ENCODE data around the gene HDAC11. TPM values are rescaled to one million over a fixed set of nuclear protein-coding genes. Genes with fewer than 3 reads are reported as not detected.
"Not testable (repeated sequence)": the region's sequence is repeated elsewhere in the genome, so short reads cannot be mapped to it uniquely, and the experiment has no call there.

Gene HDAC11
- polyA plus RNA-seq, 1 experiment = 7.1 TPM

GRCh38 chr3:13496879-13497278, 16.8 kb downstream of the HDAC11 start:
- CTCF ChIA-PET = interaction anchor here (0.6 to 11.4 kb wide), 27 partner anchors 8 to 1577 kb away, joined by 3 to 695 read pairs (median 4); partner anchors contain the start of gene HDAC11
- POLR2A ChIA-PET = interaction anchor here (0.7 to 1.7 kb wide), 3 partner anchors 17 to 551 kb away, joined by 3 to 9 read pairs (median 5); partner anchors contain the start of gene HDAC11

GRCh38 chr3:13497386-13497785, 17.3 kb downstream of the HDAC11 start:
- TF ChIP-seq, protein P1, sequence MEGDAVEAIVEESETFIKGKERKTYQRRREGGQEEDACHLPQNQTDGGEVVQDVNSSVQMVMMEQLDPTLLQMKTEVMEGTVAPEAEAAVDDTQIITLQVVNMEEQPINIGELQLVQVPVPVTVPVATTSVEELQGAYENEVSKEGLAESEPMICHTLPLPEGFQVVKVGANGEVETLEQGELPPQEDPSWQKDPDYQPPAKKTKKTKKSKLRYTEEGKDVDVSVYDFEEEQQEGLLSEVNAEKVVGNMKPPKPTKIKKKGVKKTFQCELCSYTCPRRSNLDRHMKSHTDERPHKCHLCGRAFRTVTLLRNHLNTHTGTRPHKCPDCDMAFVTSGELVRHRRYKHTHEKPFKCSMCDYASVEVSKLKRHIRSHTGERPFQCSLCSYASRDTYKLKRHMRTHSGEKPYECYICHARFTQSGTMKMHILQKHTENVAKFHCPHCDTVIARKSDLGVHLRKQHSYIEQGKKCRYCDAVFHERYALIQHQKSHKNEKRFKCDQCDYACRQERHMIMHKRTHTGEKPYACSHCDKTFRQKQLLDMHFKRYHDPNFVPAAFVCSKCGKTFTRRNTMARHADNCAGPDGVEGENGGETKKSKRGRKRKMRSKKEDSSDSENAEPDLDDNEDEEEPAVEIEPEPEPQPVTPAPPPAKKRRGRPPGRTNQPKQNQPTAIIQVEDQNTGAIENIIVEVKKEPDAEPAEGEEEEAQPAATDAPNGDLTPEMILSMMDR (IDR thresholded peaks at IDR 0.05; ENCODE audit: low read depth, low read length) = no peak
- Histone ChIP-seq H3K4me3 (ENCODE audit: low read depth, low read length) (no peak overlapping the region), H3K9me3 (ENCODE audit: control insufficient read depth, insufficient read depth, low read length) (no peaks in the 10 kb centered on the region), H3K27ac (ENCODE audit: low read depth, low read length) (no peak overlapping the region), H3K27me3 (ENCODE audit: control insufficient read depth, insufficient read depth, low read length) (no peaks in the 10 kb centered on the region)
- CTCF ChIA-PET = interaction anchor here (0.6 to 11.4 kb wide), 8 partner anchors 11 to 169 kb away, joined by 3 to 695 read pairs (median 6); no protein-coding TSS in a partner anchor
- POLR2A ChIA-PET = interaction anchor here (0.7 kb wide), 2 partner anchors 552 to 603 kb away, joined by 3 to 5 read pairs; no protein-coding TSS in a partner anchor
- DNase-seq (ENCODE audit: low read depth, low spot score) = no peak

More at GRCh38 chr3:13496879-13497278, 16.8 kb downstream of the HDAC11 start:
- DNase-seq (ENCODE audit: low read depth, low spot score) = no peak
- TF ChIP-seq, protein P1 (IDR thresholded peaks at IDR 0.05; ENCODE audit: low read depth, low read length) = no peak
- H3K9me3 ChIP-seq (ENCODE audit: control insufficient read depth, insufficient read depth, low read length) = no peaks in the 10 kb centered on the region
- H3K27me3 ChIP-seq (ENCODE audit: control insufficient read depth, insufficient read depth, low read length) = no peaks in the 10 kb centered on the region
- H3K27ac ChIP-seq (ENCODE audit: low read depth, low read length) = no peak overlapping the region
- H3K4me3 ChIP-seq (ENCODE audit: low read depth, low read length) = no peak overlapping the region

DNA sequence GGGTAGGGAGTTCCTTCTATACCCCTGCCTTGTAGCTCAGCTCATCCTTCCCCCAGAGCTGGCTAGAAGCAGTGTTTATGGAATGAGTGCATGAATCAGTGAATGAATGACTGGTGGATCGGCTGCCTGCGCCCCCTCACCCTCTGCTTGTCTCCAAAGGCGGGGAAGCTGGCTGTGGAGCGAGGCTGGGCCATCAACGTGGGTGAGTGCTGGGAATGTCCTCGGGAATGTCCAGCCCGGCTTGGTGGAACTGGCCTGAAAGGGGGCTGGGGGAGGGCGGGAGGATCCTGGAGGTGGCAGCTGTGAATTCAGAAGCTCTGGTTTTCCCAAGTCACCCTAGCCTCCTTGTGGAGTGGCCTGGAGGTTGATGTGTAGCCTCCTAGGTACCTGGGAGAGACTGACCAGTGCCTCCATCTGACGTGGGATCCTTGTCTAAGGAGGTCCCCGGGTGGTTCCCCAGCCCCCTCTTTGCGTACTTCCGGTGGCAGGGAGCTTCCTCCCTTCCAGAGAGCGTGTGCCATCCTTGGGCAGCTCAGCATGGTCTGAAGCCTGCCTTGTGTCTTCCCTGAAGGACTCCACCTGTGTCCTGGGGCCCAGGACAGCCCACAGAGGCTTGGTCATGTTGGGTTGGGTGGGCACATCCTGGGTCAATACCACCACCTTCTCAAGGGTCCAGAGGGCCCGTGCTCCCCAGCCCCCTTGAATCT, 18.4 kb downstream of the HDAC11 start:
- TF ChIP-seq, protein P1 (IDR thresholded peaks at IDR 0.05; ENCODE audit: low read depth, low read length) = no peak
- no peak for DNase-seq (ENCODE audit: low read depth, low spot score)
- ChIA-PET CTCF (interaction anchor here (0.9 to 11.4 kb wide), 5 partner anchors 9 to 152 kb away, joined by 3 to 695 read pairs (median 8); no protein-coding TSS in a partner anchor), POLR2A (no interaction called here)
- no peaks in the 10 kb centered on the region for H3K27me3 ChIP-seq (ENCODE audit: control insufficient read depth, insufficient read depth, low read length)
- no peaks in the 10 kb centered on the region for H3K9me3 ChIP-seq (ENCODE audit: control insufficient read depth, insufficient read depth, low read length)
- no peak overlapping the region for H3K27ac ChIP-seq (ENCODE audit: low read depth, low read length)
- no peak overlapping the region for H3K4me3 ChIP-seq (ENCODE audit: low read depth, low read length)

DNA sequence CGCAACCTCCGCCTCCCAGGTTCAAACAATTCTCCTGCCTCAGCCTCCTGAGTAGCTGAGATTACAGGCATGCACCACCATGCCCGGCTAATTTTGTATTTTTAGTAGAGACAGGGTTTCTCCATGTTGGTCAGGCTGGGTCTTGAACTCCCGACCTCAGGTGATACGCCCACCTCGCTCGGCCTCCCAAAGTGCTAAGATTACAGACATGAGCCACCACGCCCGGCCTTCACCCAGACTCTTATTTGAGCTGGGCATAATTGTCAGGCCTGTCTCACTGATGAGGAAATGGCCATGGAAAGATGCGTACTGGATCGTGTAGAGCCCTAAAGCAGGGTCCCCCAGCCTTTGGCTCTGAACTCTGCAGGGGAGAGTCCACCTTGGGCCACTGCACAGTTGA, 19.1 kb downstream of the HDAC11 start:
- H3K9me3 ChIP-seq (ENCODE audit: control insufficient read depth, insufficient read depth, low read length); H3K27ac ChIP-seq (ENCODE audit: low read depth, low read length); POLR2A ChIA-PET; H3K27me3 ChIP-seq (ENCODE audit: control insufficient read depth, insufficient read depth, low read length); H3K4me3 ChIP-seq (ENCODE audit: low read depth, low read length); DNase-seq (ENCODE audit: low read depth, low spot score): not testable (repeated sequence)
- CTCF ChIA-PET = interaction anchor here (0.6 to 11.4 kb wide), 9 partner anchors 9 to 407 kb away, joined by 3 to 695 read pairs (median 5); no protein-coding TSS in a partner anchor

DNA sequence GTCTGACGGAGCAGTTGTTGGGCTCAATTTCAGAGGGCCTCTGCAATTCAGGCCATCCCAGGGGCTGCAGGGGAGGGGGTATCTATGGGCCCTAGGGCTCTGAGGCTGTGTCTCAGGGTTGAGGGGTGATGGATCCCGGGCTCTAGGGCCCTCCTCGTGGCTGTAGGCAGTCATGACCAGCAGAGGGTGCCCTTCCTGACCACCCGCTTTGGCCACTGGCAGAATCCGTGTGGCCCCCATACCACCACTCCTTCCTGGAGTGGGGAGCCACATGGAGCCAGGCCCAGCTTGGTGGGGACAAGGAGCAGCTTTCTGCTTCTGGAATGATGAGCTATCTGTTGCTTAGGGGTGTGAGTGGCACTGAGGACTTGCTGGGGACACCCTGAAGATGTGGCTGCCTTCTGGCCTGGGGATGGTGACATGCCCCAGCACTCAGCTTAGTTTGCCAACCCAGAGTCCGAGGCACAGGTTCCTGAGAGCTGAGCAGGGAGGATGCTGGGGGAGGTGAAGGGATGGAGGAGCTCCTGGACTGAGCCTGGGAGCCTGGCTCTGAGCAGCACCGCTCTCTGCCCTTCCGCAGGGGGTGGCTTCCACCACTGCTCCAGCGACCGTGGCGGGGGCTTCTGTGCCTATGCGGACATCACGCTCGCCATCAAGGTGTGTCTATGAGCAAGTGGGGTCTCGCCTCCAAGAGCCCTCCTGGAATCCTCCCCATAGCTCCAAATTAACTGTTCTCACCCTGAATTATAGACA, 20.2 kb downstream of the HDAC11 start:
- DNase-seq (ENCODE audit: low read depth, low spot score) = no peak

More for the DNA sequence above, 20.2 kb downstream of the HDAC11 start:
- no peak overlapping the region for H3K27ac ChIP-seq (ENCODE audit: low read depth, low read length)
- CTCF ChIA-PET = interaction anchor here (0.9 to 11.4 kb wide), 9 partner anchors 10 to 408 kb away, joined by 3 to 695 read pairs (median 4); no protein-coding TSS in a partner anchor
- TF ChIP-seq, protein P1 (IDR thresholded peaks at IDR 0.05; ENCODE audit: low read depth, low read length) = peak; percentile 58
- POLR2A ChIA-PET = no interaction called here
- H3K9me3 ChIP-seq (ENCODE audit: control insufficient read depth, insufficient read depth, low read length) = no peaks in the 10 kb centered on the region
- H3K4me3 ChIP-seq (ENCODE audit: low read depth, low read length) = no peak overlapping the region
- H3K27me3 ChIP-seq (ENCODE audit: control insufficient read depth, insufficient read depth, low read length) = no peaks in the 10 kb centered on the region
